MM.1S (cell line): Measurements from ENCODE around the gene TCN2.

Source experiments
- DNase-seq: peaks from one replicate; pipeline ENCODE4 v3.0.0-alpha.2; 2015
- H2AFZ ChIP-seq: fragments of 300-600 bp; sonication (generic); 2 replicates; pipeline ENCODE4 v1.6.0; 2016; ENCODE audit warnings: antibody characterized with exemption, low read length
- H3F3A ChIP-seq: fragments of 300-600 bp; sonication (generic); 2 replicates; pipeline ENCODE4 v1.6.1; 2016; ENCODE audit warnings: mild to moderate bottlenecking, antibody characterized with exemption, low read length, moderate library complexity, mixed read lengths; ENCODE audit not compliant: insufficient read depth
- H3K27ac ChIP-seq: fragments of 300-600 bp; sonication (generic); 2 replicates; pipeline ENCODE4 v1.5.1; 2016; ENCODE audit warnings: mild to moderate bottlenecking, low read length
- H3K27me3 ChIP-seq: fragments of 300-600 bp; sonication (generic); replicated peaks from 2 replicates; pipeline ENCODE4 v1.6.0; 2016; ENCODE audit warnings: low read length; ENCODE audit not compliant: insufficient read depth
- H3K36me3 ChIP-seq: fragments of 300-600 bp; sonication (generic); replicated peaks from 2 replicates; pipeline ENCODE4 v1.6.1; 2016; ENCODE audit warnings: mild to moderate bottlenecking, low read length, mixed read lengths; ENCODE audit not compliant: insufficient read depth
- H3K4me1 ChIP-seq: fragments of 300-600 bp; sonication (generic); 2 replicates; pipeline ENCODE4 v1.6.1; 2016; ENCODE audit warnings: low read length, mixed read lengths
- H3K4me2 ChIP-seq: fragments of 300-600 bp; sonication (generic); 2 replicates; pipeline ENCODE4 v1.6.0; 2016; ENCODE audit warnings: low read depth, low read length
- H3K4me3 ChIP-seq: fragments of 300-600 bp; sonication (generic); 2 replicates; pipeline ENCODE4 v1.5.1; 2016; ENCODE audit warnings: low read length, mixed read lengths
- H3K79me2 ChIP-seq: fragments of 300-600 bp; sonication (generic); 2 replicates; pipeline ENCODE4 v1.6.1; 2016; ENCODE audit warnings: mixed run types, low read length, mixed read lengths
- H3K9ac ChIP-seq: fragments of 300-600 bp; sonication (generic); 2 replicates; pipeline ENCODE4 v1.6.1; 2016; ENCODE audit warnings: low read length, mixed read lengths
- H3K9me2 ChIP-seq: fragments of 300-600 bp; sonication (generic); replicated peaks from 2 replicates; pipeline ENCODE4 v1.6.1; 2016; ENCODE audit warnings: mild to moderate bottlenecking, low read length, mixed read lengths; ENCODE audit not compliant: insufficient read depth
- H3K9me3 ChIP-seq: fragments of 300-600 bp; sonication (generic); replicated peaks from 2 replicates; pipeline ENCODE4 v1.6.1; 2016; ENCODE audit warnings: mild to moderate bottlenecking, low read length, mixed read lengths; ENCODE audit not compliant: insufficient read depth
- H4K20me1 ChIP-seq: fragments of 300-600 bp; sonication (generic); 2 replicates; pipeline ENCODE4 v1.6.1; 2016; ENCODE audit warnings: mild to moderate bottlenecking, low read length, moderate library complexity, mixed read lengths; ENCODE audit not compliant: insufficient read depth
- CTCF ChIP-seq: fragments of 300-600 bp; sonication (generic); IDR thresholded peaks from 2 replicates; pipeline ENCODE4 v1.5.1; 2016; ENCODE audit warnings: antibody characterized with exemption, low read length, mixed read lengths
- EZH2 ChIP-seq: fragments of 300-600 bp; sonication (generic); optimal IDR thresholded peaks from 2 replicates; pipeline ENCODE3; 2017; ENCODE audit warnings: low read depth, mild to moderate bottlenecking, antibody characterized with exemption, low read length, mixed read lengths
- EZH2phosphoT487 ChIP-seq: fragments of 300-600 bp; sonication (generic); IDR thresholded peaks from 2 replicates; pipeline ENCODE4 v1.6.1; 2018; ENCODE audit warnings: antibody characterized with exemption, low read length

The TCN2 gene

GRCh38 chr22:30649430-30650007 is 42.5 kb downstream of the TCN2 start:
- no peaks in the 10 kb centered on the region for H3K4me1 ChIP-seq

GRCh38 chr22:30650508-30651116 is 43.6 kb downstream of the TCN2 start:
- Histone ChIP-seq H3K9me2 (no peaks in the 10 kb centered on the region), H3K36me3 (no peaks in the 10 kb centered on the region), H3F3A (no peaks in the 10 kb centered on the region), H3K9ac (no peak overlapping the region), H4K20me1 (no peaks in the 10 kb centered on the region), H3K4me1 (no peaks in the 10 kb centered on the region), H3K27me3 (no peaks in the 10 kb centered on the region), H3K4me3 (no peak overlapping the region), H3K4me2 (no peak overlapping the region), H3K79me2 (no peaks in the 10 kb centered on the region), H3K27ac (no peak overlapping the region), H2AFZ (no peak overlapping the region), H3K9me3 (no peaks in the 10 kb centered on the region)
- no peak for DNase-seq
- TF ChIP-seq EZH2phosphoT487 (no peak), CTCF (no peak), EZH2 (no peak)

More at GRCh38 chr22:30649430-30650007, 42.5 kb downstream of the TCN2 start:
- H3K9ac ChIP-seq = no peak overlapping the region
- H4K20me1 ChIP-seq = no peaks in the 10 kb centered on the region
- no peak overlapping the region for H3K4me3 ChIP-seq
- H3F3A ChIP-seq = no peaks in the 10 kb centered on the region
- no peak overlapping the region for H3K27ac ChIP-seq
- no peaks in the 10 kb centered on the region for H3K9me3 ChIP-seq
- no peaks in the 10 kb centered on the region for H3K9me2 ChIP-seq
- no peaks in the 10 kb centered on the region for H3K36me3 ChIP-seq
- no peak overlapping the region for H3K4me2 ChIP-seq
- TF ChIP-seq CTCF = no peak
- no peak for TF ChIP-seq EZH2phosphoT487
- TF ChIP-seq EZH2 = no peak
- DNase-seq = no peak
- no peaks in the 10 kb centered on the region for H3K27me3 ChIP-seq
- no peaks in the 10 kb centered on the region for H3K79me2 ChIP-seq
- no peak overlapping the region for H2AFZ ChIP-seq

GRCh38 chr22:30652852-30653251 is 45.9 kb downstream of the TCN2 start:
- Histone ChIP-seq H3K79me2 (no peaks in the 10 kb centered on the region), H3F3A (no peaks in the 10 kb centered on the region), H3K27me3 (no peaks in the 10 kb centered on the region), H3K4me2 (no peak overlapping the region), H3K9me2 (no peaks in the 10 kb centered on the region), H3K36me3 (no peaks in the 10 kb centered on the region), H3K4me1 (no peaks in the 10 kb centered on the region), H3K4me3 (no peak overlapping the region), H4K20me1 (no peaks in the 10 kb centered on the region), H3K9ac (no peak overlapping the region), H3K27ac (no peak overlapping the region), H3K9me3 (no peaks in the 10 kb centered on the region), H2AFZ (no peak overlapping the region)
- TF ChIP-seq EZH2phosphoT487 = no peak
- TF ChIP-seq CTCF = no peak
- no peak for TF ChIP-seq EZH2
- no peak for DNase-seq
